GM23248 (cell line): Measurements from ENCODE around the gene CACNA1C. TPM values are rescaled to one million over a fixed set of nuclear protein-coding genes. Genes with fewer than 3 reads are reported as not detected.

ENCODE experiments used
- DNase-seq: peaks from one replicate; pipeline ENCODE4 v3.0.0-alpha.2; 2015
- H2AFZ ChIP-seq: fragments of 200-600 bp; sonication (generic); 2 replicates; pipeline ENCODE4 v1.6.1; 2016; ENCODE audit warnings: antibody characterized with exemption
- H3F3A ChIP-seq: fragments of 200-600 bp; sonication (generic); 2 replicates; pipeline ENCODE4 v1.6.1; 2016; ENCODE audit warnings: mild to moderate bottlenecking, antibody characterized with exemption, mixed run types; ENCODE audit not compliant: insufficient read depth
- H3K27ac ChIP-seq: fragments of 200-600 bp; sonication (generic); 2 replicates; pipeline ENCODE4 v1.5.1; 2016; ENCODE audit warnings: mild to moderate bottlenecking
- H3K27me3 ChIP-seq: fragments of 200-600 bp; sonication (generic); replicated peaks from 2 replicates; pipeline ENCODE4 v1.6.1; 2016; ENCODE audit warnings: mild to moderate bottlenecking; ENCODE audit not compliant: insufficient read depth
- H3K36me3 ChIP-seq: fragments of 200-600 bp; sonication (generic); 2 replicates; pipeline ENCODE4 v1.6.1; 2016; ENCODE audit warnings: low read depth, mild to moderate bottlenecking
- H3K4me1 ChIP-seq: fragments of 200-600 bp; sonication (generic); 2 replicates; pipeline ENCODE4 v1.6.1; 2016; ENCODE audit warnings: mild to moderate bottlenecking; ENCODE audit not compliant: insufficient read depth
- H3K4me2 ChIP-seq: fragments of 200-600 bp; sonication (generic); one replicate; pipeline ENCODE4 v1.6.1; 2016; ENCODE audit warnings: mild to moderate bottlenecking; ENCODE audit not compliant: unreplicated experiment
- H3K4me3 ChIP-seq: fragments of 200-600 bp; sonication (generic); 2 replicates; pipeline ENCODE4 v1.5.1; 2016; ENCODE audit warnings: mild to moderate bottlenecking
- H3K79me2 ChIP-seq: fragments of 200-600 bp; sonication (generic); 2 replicates; pipeline ENCODE4 v1.6.1; 2016; ENCODE audit warnings: mild to moderate bottlenecking; ENCODE audit not compliant: insufficient read depth
- H3K9ac ChIP-seq: fragments of 200-600 bp; sonication (generic); 2 replicates; pipeline ENCODE4 v1.6.1; 2016; ENCODE audit warnings: mild to moderate bottlenecking
- H3K9me2 ChIP-seq: fragments of 200-600 bp; sonication (generic); 2 replicates; pipeline ENCODE4 v1.6.1; 2016; ENCODE audit warnings: mixed run types, mild to moderate bottlenecking, moderate library complexity; ENCODE audit not compliant: insufficient read depth
- H3K9me3 ChIP-seq: fragments of 200-600 bp; sonication (generic); one replicate; pipeline ENCODE4 v1.6.1; 2017; ENCODE audit warnings: low read depth
- H4K20me1 ChIP-seq: fragments of 200-600 bp; sonication (generic); 2 replicates; pipeline ENCODE4 v1.6.0; 2016; ENCODE audit not compliant: insufficient read depth
- EZH2 ChIP-seq: fragments of 200-600 bp; sonication (generic); IDR thresholded peaks from 2 replicates; pipeline ENCODE4 v1.6.1; 2018; ENCODE audit warnings: antibody characterized with exemption, mild to moderate bottlenecking; ENCODE audit not compliant: insufficient read depth, poor library complexity, severe bottlenecking
- EZH2phosphoT487 ChIP-seq: fragments of 200-600 bp; sonication (generic); IDR thresholded peaks from 2 replicates; pipeline ENCODE4 v1.6.1; 2018; ENCODE audit warnings: antibody characterized with exemption, moderate library complexity, mild to moderate bottlenecking, low read depth; ENCODE audit not compliant: insufficient read depth
- WGBS, 2 experiments: methylation state at CpG; one replicate each; pipeline ENCODE4 v1.1.6; 2015 to 2017; ENCODE audit warnings: low lambda C conversion rate in 2 of 2, low coverage in 1 of 2; ENCODE audit errors: missing lambda C conversion rate in 2 of 2; 5-methylcytosine and 5-hydroxymethylcytosine counted together
- in situ Hi-C: fragments of 300-500 bp; cut with MboI; formaldehyde crosslinking; loops from 2 replicates; pipeline ENCODE4 v1.15.0; 2020
- polyA plus RNA-seq: library from polyadenylated mRNA; unstranded; fragments of >200 nt; fragmentation: Nextera tagmentation; extraction: Ambion mirVana; gene quantifications from 2 replicates; pipeline ENCODE4 v1.2.1, GENCODE V29; 2016
- total RNA-seq: library from RNA; depleted of rRNA; stranded (reverse); fragments of >200 nt; shearing (Covaris generic); gene quantifications from 2 replicates; pipeline ENCODE4 v1.2.3, GENCODE V29; 2014

The CACNA1C gene
- total and polyA plus RNA-seq, 2 experiments from 2014 or later, result 4.9 to 11.5 TPM

- DNase-seq, result no peak
- Histone ChIP-seq H3K9me2 (no peaks in the 10 kb centered on the region), H3K36me3 (peaks cover 7% of the 10 kb centered on the region; the same call in 1 of the 2 replicates), H3K4me1 (no peaks in the 10 kb centered on the region), H3K27me3 (no peaks in the 10 kb centered on the region), H2AFZ (no peak overlapping the region), H3F3A (no peaks in the 10 kb centered on the region), H3K4me2 (no peak overlapping the region), H3K4me3 (no peak overlapping the region), H3K27ac (no peak overlapping the region), H4K20me1 (no peaks in the 10 kb centered on the region), H3K9ac (no peak overlapping the region), H3K9me3 (no peaks in the 10 kb centered on the region), H3K79me2 (no peaks in the 10 kb centered on the region)
- 77 to 79% methylated on average over 16 to 17 of the region's 17 CpGs for WGBS, 2 experiments
- in situ Hi-C loops, result no loop called here
- no peak for TF ChIP-seq EZH2phosphoT487
- TF ChIP-seq EZH2, result no peak
Measured at GRCh38 chr12:2650261-2651067, 597.7 kb downstream of the CACNA1C start.

GRCh38 chr12:2651068-2651965 lies 598.5 kb downstream of the CACNA1C start:
- TF ChIP-seq EZH2 (no peak), EZH2phosphoT487 (no peak)
- no peak overlapping the region for H3K4me2 ChIP-seq
- H3K27ac ChIP-seq, result no peak overlapping the region
- H3K9ac ChIP-seq, result no peak overlapping the region
- in situ Hi-C loops, result no loop called here
- H3K4me3 ChIP-seq, result no peak overlapping the region
- peaks cover 16% of the 10 kb centered on the region for H3K36me3 ChIP-seq
- 86 to 87% methylated on average over 31 to 32 of the region's 32 CpGs for whole genome bisulfite sequencing, 2 experiments
- H3F3A ChIP-seq, result no peaks in the 10 kb centered on the region
- no peaks in the 10 kb centered on the region for H4K20me1 ChIP-seq
- no peak for DNase-seq
- H3K27me3 ChIP-seq, result no peaks in the 10 kb centered on the region
- no peak overlapping the region for H2AFZ ChIP-seq
- no peaks in the 10 kb centered on the region for H3K9me3 ChIP-seq
- no peaks in the 10 kb centered on the region for H3K4me1 ChIP-seq
- H3K79me2 ChIP-seq, result no peaks in the 10 kb centered on the region
- no peaks in the 10 kb centered on the region for H3K9me2 ChIP-seq

GRCh38 chr12:2652011-2652400 lies 599.2 kb downstream of the CACNA1C start:
- H3K4me1 ChIP-seq, result no peaks in the 10 kb centered on the region
- 99% methylated on average over 14 of the region's 14 CpGs for WGBS, 2 experiments
- no peak overlapping the region for H2AFZ ChIP-seq
- H3K36me3 ChIP-seq, result peaks cover 23% of the 10 kb centered on the region
- H3K4me2 ChIP-seq, result no peak overlapping the region
- H3K9me2 ChIP-seq, result no peaks in the 10 kb centered on the region
- DNase-seq, result no peak
- no peak for TF ChIP-seq EZH2
- TF ChIP-seq EZH2phosphoT487, result no peak
- no peak overlapping the region for H3K27ac ChIP-seq
- H3K4me3 ChIP-seq, result no peak overlapping the region
- no peaks in the 10 kb centered on the region for H3K27me3 ChIP-seq
- H4K20me1 ChIP-seq, result no peaks in the 10 kb centered on the region
- no peaks in the 10 kb centered on the region for H3K9me3 ChIP-seq
- no peaks in the 10 kb centered on the region for H3F3A ChIP-seq
- no peak overlapping the region for H3K9ac ChIP-seq
- in situ Hi-C loops, result no loop called here
- H3K79me2 ChIP-seq, result no peaks in the 10 kb centered on the region

GRCh38 chr12:2652401-2653081 lies 599.8 kb downstream of the CACNA1C start:
- no peak overlapping the region for H3K27ac ChIP-seq
- H2AFZ ChIP-seq, result no peak overlapping the region
- no peaks in the 10 kb centered on the region for H3K79me2 ChIP-seq
- peaks cover 27% of the 10 kb centered on the region for H3K36me3 ChIP-seq
- H3K9me2 ChIP-seq, result no peaks in the 10 kb centered on the region
- H3K4me2 ChIP-seq, result no peak overlapping the region
- H3K4me3 ChIP-seq, result no peak overlapping the region
- H4K20me1 ChIP-seq, result no peaks in the 10 kb centered on the region
- DNase-seq, result no peak
- H3K4me1 ChIP-seq, result no peaks in the 10 kb centered on the region
- no peaks in the 10 kb centered on the region for H3K27me3 ChIP-seq
- H3K9ac ChIP-seq, result no peak overlapping the region
- no peaks in the 10 kb centered on the region for H3F3A ChIP-seq
- no peak for TF ChIP-seq EZH2
- TF ChIP-seq EZH2phosphoT487, result no peak
- no peaks in the 10 kb centered on the region for H3K9me3 ChIP-seq
- in situ Hi-C loops, result no loop called here
- WGBS, 2 experiments, result 88 to 90% methylated on average over 22 to 32 of the region's 33 CpGs
